Psoas muscle (tissue), 8 donors: Measurements from ENCODE around the gene OBP2B. TPM values are rescaled to one million over a fixed set of nuclear protein-coding genes. Genes with fewer than 3 reads are reported as not detected.

ENCODE experiments used
- ATAC-seq, 4 donors: fragments of 200-7000 bp; cut with Tn5 transposase; one replicate each; pipeline ENCODE4 v1.9.1; 2020; ENCODE audit warnings: moderate library complexity in 3 of 4, mild to moderate bottlenecking in 2 of 4
- DNase-seq, 2 donors: peaks; one replicate each; pipeline ENCODE4 v3.0.0-alpha.2; 2020
- H3K27ac ChIP-seq: fragments of 200-600 bp; one replicate; pipeline ENCODE4 v1.8.0; 2022
- H3K27me3 ChIP-seq, 3 donors: fragments of 200-600 bp in 1 of 3; one replicate each; pipeline versions ENCODE4 v1.6.1 to v1.8.0; 2013 to 2022; ENCODE audit warnings: low read length in 2 of 3, mild to moderate bottlenecking in 2 of 3, moderate library complexity in 1 of 3; ENCODE audit not compliant: insufficient read depth in 3 of 3
- H3K36me3 ChIP-seq, 2 donors: fragments of 200-600 bp in 1 of 2; one replicate each; pipeline versions ENCODE4 v1.6.1 to v1.8.0; 2013 to 2022; ENCODE audit warnings: low read depth in 1 of 2, mild to moderate bottlenecking in 1 of 2, moderate library complexity in 1 of 2; ENCODE audit not compliant: insufficient read depth in 1 of 2
- H3K4me1 ChIP-seq: fragments of 200-600 bp; one replicate; pipeline ENCODE4 v1.8.0; 2022
- H3K4me3 ChIP-seq: fragments of 200-600 bp; one replicate; pipeline ENCODE4 v1.8.0; 2022; ENCODE audit warnings: mild to moderate bottlenecking
- H3K9me3 ChIP-seq: fragments of 200-600 bp; one replicate; pipeline ENCODE4 v1.8.0; 2022
- CTCF ChIP-seq: fragments of 200-600 bp; IDR thresholded peaks from one replicate; pipeline ENCODE4 v1.8.0; 2022; ENCODE audit warnings: antibody characterized with exemption
- WGBS, 3 donors: extraction: QIAGEN DNeasy Blood & Tissue Kit; methylation state at CpG; one replicate each; pipeline versions ENCODE4 v1.1.6 to v1.1.7; 2013; 5-methylcytosine and 5-hydroxymethylcytosine counted together
- intact Hi-C, 2 donors: fragments of 100-400 bp; cut with DNase I; formaldehyde crosslinking; loops; one replicate each; pipeline versions ENCODE4 v1.11.0 to v1.14.2; 2022
- polyA plus RNA-seq, 3 donors: library from polyadenylated mRNA; stranded (reverse); fragments of 200-250 nt; gene quantifications; one replicate each; pipeline ENCODE4 v1.2.3, GENCODE V29; 2013
- total RNA-seq, 4 donors: library from RNA; stranded (reverse); fragmentation: NEBNext Ultra II Directional in 2 of 4; extraction: Animal tissue kit (Norgen Biotek cat#: 25700) in 2 of 4; gene quantifications; one replicate each; pipeline versions ENCODE4 v1.2.1 to v1.2.4, GENCODE V29; 2021 to 2023
- donor health status: healthy with polysubstance abuse.
- donor health status: DM: no; HTN: no; CAD: no; lungs with moderate emphysema.
- donor health status: Bipolar disorder and iron deficiency.
- donor health status: healthy.
- donor health status: DM: yes; HTN: yes; CAD: no.
- donor health status: DM: no; HTN: no; CAD: no.
- donor health status: DM: no; HTN: no; CAD: no.
- donor health status: DM: yes; HTN: yes; CAD: no.

The OBP2B gene
- total and polyA plus RNA-seq, 7 donors: not detected

- no peaks in the 10 kb centered on the region for H3K9me3 ChIP-seq
- 78 to 83% (median 80%) methylated on average over 3 of the region's 3 CpGs for WGBS, 3 donors
- DNase-seq: peak in 1 of 2 donors; percentile 22
- no peak overlapping the region for H3K27ac ChIP-seq
- peaks cover 9% of the 10 kb centered on the region for H3K4me1 ChIP-seq
- no peak for ATAC-seq
- peaks cover 0 to 27% (median 7%) of the 10 kb centered on the region in 3 donors for H3K27me3 ChIP-seq
- no peak for TF ChIP-seq CTCF
- peaks cover 0 to 3% of the 10 kb centered on the region in 2 donors for H3K36me3 ChIP-seq
- intact Hi-C loops: no loop called here
- no peak overlapping the region for H3K4me3 ChIP-seq
Measured at GRCh38 chr9:133158695-133159094, 50.4 kb downstream of the OBP2B start.

Other genes with a start within 250 kb of the OBP2B start
- gene GFI1B, start 230.6 kb downstream of the OBP2B start, total RNA-seq: not detected
- gene GFI1B, start 230.6 kb downstream of the OBP2B start, polyA plus RNA-seq: under 1 TPM; 0.07 to 0.14 (median 0.12) TPM
- gene GTF3C5, start 178.3 kb downstream of the OBP2B start, total RNA-seq: 10 to 100 TPM; 34.6 to 45.8 (median 42.2) TPM
- 10 to 100 TPM; 42.7 to 70.8 (median 50.4) TPM for gene GTF3C5, start 178.3 kb downstream of the OBP2B start, polyA plus RNA-seq
- 1 to 10 TPM in 1 of 4 donors, under 1 TPM in 3; 0.34 to 2.0 (median 0.63) TPM for gene CEL, start 147.3 kb downstream of the OBP2B start, total RNA-seq
- gene CEL, start 147.3 kb downstream of the OBP2B start, polyA plus RNA-seq: under 1 TPM; 0.10 to 0.61 (median 0.21) TPM
- 10 to 100 TPM; 13.3 to 64.6 (median 21.4) TPM for gene RALGDS, start 88.0 kb downstream of the OBP2B start, total RNA-seq
- 10 to 100 TPM; 12.3 to 21.1 (median 17.2) TPM for gene RALGDS, start 88.0 kb downstream of the OBP2B start, polyA plus RNA-seq
- 1 to 10 TPM; 2.0 to 4.4 (median 3.3) TPM for gene GBGT1, start 45.3 kb downstream of the OBP2B start, total RNA-seq
- gene GBGT1, start 45.3 kb downstream of the OBP2B start, polyA plus RNA-seq: 1 to 10 TPM; 1.6 to 2.9 (median 2.7) TPM
- under 1 TPM; 0.37 to 0.86 (median 0.72) TPM for gene ABO, start 66.0 kb upstream of the OBP2B start, total RNA-seq
- under 1 TPM; 0.03 to 0.51 (median 0.14) TPM for gene ABO, start 66.0 kb upstream of the OBP2B start, polyA plus RNA-seq
- 10 to 100 TPM; 11.4 to 27.3 (median 16.0) TPM for gene SURF6, start 126.9 kb upstream of the OBP2B start, total RNA-seq
- gene SURF6, start 126.9 kb upstream of the OBP2B start, polyA plus RNA-seq: 10 to 100 TPM; 27.7 to 43.0 (median 36.3) TPM
- gene MED22, start 138.9 kb upstream of the OBP2B start, total RNA-seq: 10 to 100 TPM in 2 of 4 donors, 1 to 10 TPM in 2; 7.5 to 14.4 (median 10.6) TPM
- gene MED22, start 138.9 kb upstream of the OBP2B start, polyA plus RNA-seq: 10 to 100 TPM; 14.5 to 43.5 (median 23.4) TPM
- gene RPL7A, start 139.0 kb upstream of the OBP2B start, total RNA-seq: 1,000 to 10,000 TPM; 1,013 to 1,526 (median 1,062) TPM
- gene RPL7A, start 139.0 kb upstream of the OBP2B start, polyA plus RNA-seq: 1,000 to 10,000 TPM; 1,923 to 3,403 (median 2,177) TPM
- 10 to 100 TPM; 27.7 to 54.9 (median 45.5) TPM for gene SURF1, start 147.2 kb upstream of the OBP2B start, total RNA-seq
- 100 to 1,000 TPM in 1 of 3 donors, 10 to 100 TPM in 2; 63.1 to 127 (median 77.0) TPM for gene SURF1, start 147.2 kb upstream of the OBP2B start, polyA plus RNA-seq
- 10 to 100 TPM; 10.9 to 13.8 (median 13.3) TPM for gene SURF2, start 147.3 kb upstream of the OBP2B start, total RNA-seq
- 10 to 100 TPM; 19.7 to 50.6 (median 38.7) TPM for gene SURF2, start 147.3 kb upstream of the OBP2B start, polyA plus RNA-seq
- 10 to 100 TPM; 45.6 to 69.4 (median 66.8) TPM for gene SURF4, start 166.8 kb upstream of the OBP2B start, total RNA-seq
- gene SURF4, start 166.8 kb upstream of the OBP2B start, polyA plus RNA-seq: 100 to 1,000 TPM in 1 of 3 donors, 10 to 100 TPM in 2; 47.9 to 120 (median 88.0) TPM
- under 1 TPM; 0.28 to 0.69 (median 0.46) TPM for gene STKLD1, start 167.1 kb upstream of the OBP2B start, total RNA-seq
- under 1 TPM; 0.07 to 0.69 (median 0.46) TPM for gene STKLD1, start 167.1 kb upstream of the OBP2B start, polyA plus RNA-seq
- 10 to 100 TPM; 23.8 to 31.2 (median 28.6) TPM for gene REXO4, start 208.8 kb upstream of the OBP2B start, total RNA-seq
- 10 to 100 TPM; 31.7 to 75.2 (median 54.9) TPM for gene REXO4, start 208.8 kb upstream of the OBP2B start, polyA plus RNA-seq
- 1 to 10 TPM; 2.0 to 6.7 (median 2.5) TPM for gene ADAMTS13, start 213.1 kb upstream of the OBP2B start, total RNA-seq
- 1 to 10 TPM in 2 of 3 donors, under 1 TPM in 1; 0.73 to 2.6 (median 1.8) TPM for gene ADAMTS13, start 213.1 kb upstream of the OBP2B start, polyA plus RNA-seq